Measurements from ENCODE around the gene ACOX3.

The ACOX3 gene

GRCh38 chr4:8467016-8467415 is 26.5 kb upstream of the ACOX3 start:
- DNase-seq, result no peak

GRCh38 chr4:8465615-8466611 is 25.4 kb upstream of the ACOX3 start:
- no peak for DNase-seq

DNA sequence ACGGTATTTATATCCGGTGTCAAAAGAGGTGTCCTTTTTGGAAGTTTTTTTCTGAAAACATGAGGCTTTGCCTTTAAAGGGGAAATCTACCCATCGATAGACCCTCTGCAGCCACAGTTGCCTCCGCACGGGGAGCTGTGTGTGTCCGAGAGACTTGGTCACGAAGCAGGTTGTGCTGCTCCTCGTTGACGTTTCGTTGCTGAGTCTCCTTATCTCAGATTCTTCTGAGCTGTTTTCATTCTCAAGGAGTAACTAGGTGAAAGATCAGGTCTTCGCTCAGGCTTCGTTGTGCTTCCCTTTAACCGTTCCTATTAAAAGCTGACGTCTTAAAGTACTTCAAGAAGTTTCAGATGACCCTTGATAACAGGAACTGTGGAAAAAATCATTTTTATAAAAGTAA is 23.9 kb upstream of the ACOX3 start:
- no peak for DNase-seq

DNA sequence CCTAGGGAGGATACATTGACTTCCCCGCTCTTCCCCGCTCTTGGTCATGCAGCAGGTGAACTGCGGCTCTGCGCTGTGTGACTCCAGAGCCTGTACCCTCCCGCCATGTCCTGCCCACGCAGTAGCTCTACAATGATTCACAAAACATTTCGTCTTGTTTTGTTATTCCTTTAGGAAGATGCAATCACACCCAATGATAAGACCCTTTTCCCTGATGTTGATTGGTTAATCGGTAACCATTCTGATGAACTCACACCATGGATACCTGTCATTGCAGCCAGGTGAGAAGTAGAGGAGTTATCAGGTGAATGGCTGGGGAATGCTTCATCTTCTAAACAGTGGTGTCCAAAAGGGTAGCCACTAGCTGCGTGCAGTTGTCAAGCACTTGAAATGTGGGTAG is 23.3 kb upstream of the ACOX3 start:
- DNase-seq, result no peak

DNA sequence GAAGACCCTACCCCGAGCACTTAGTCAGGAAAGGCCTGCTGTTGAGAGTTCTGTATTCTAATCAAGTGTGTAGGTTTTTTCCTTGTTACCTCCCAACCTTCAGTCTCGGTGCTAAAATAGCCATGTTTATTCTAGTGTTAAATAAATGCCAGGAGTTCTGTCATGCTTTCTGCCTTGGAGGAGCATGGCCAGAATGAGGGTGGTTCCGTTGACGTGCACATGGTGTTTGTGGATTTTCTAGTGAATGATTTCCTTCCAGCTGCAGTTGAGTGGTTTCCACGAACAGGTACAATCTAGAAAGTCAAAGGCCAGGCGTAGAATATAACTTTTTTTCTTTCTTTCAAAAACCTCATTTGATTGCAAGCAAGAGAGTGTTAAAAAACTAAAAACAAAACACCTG is 21.1 kb upstream of the ACOX3 start:
- no peak for DNase-seq

DNA sequence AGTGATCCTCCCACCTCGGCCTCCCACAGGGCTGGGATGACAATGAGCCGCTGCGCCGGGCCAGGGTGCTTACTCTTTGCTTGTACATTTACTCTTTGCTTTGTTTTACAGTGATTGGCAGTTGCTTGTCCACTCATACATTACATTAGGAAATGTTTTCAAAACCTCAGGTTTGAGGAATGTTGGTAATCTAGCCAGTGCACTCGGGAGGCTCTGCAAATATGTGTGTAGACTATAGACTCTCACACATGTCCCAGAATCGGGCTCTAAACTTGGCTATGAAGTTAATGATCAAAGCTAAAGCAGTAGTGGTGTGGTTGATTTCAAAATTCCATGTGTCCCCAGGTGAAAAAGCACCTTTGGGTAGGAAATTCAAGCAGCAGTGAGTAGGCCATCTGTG is 20.6 kb upstream of the ACOX3 start:
- DNase-seq, result no peak

DNA sequence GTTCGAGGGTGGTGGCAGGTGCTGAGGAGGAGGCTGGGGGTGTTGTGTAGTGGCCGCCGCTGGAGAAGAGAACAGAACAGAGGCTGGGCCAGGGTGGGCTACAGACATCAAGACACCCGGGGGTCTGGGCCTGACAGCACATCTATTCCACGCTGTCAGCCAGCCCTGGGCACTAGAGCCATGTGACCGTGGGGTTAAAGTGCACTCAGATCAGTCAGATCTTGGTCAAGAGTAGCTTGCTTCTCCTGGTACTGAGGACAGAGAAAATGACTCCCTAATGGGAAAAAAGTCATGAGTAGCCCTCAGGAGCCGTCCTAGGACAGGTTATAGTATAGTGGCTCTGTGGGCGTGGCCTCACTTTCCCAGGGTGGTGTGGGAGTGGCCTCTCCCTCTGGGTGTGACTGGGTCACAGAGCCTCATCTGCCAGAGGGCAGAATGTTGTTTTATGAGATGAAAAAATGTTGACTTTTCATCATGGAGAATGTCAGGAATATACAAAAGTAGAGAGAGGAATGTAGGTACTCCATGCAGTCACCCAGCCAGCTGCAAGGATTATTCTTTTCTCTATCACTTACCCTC is 19.4 kb upstream of the ACOX3 start:
- no peak for DNase-seq

GRCh38 chr4:8457646-8458252 is 17.2 kb upstream of the ACOX3 start:
- DNase-seq, result no peak

DNA sequence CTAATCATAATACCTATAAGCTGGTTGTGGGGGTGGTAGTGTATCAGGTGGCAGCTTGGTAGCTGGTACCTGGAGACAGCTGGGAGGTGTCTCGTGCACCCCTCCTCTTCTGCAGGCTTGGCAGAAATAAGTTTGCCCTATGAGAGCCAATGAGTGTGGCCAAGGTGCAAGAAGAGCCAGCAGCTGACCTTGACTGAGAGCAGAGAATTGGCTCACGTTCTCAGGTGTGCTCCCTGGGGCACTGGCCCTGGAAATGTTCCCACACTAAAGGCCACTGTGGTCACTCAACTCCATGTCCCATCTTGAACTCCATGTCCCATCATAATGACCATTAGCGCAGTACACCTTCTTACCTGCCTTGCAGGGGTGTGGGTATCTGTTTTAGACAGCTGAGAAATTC is 13.4 kb upstream of the ACOX3 start:
- no peak for DNase-seq

DNA sequence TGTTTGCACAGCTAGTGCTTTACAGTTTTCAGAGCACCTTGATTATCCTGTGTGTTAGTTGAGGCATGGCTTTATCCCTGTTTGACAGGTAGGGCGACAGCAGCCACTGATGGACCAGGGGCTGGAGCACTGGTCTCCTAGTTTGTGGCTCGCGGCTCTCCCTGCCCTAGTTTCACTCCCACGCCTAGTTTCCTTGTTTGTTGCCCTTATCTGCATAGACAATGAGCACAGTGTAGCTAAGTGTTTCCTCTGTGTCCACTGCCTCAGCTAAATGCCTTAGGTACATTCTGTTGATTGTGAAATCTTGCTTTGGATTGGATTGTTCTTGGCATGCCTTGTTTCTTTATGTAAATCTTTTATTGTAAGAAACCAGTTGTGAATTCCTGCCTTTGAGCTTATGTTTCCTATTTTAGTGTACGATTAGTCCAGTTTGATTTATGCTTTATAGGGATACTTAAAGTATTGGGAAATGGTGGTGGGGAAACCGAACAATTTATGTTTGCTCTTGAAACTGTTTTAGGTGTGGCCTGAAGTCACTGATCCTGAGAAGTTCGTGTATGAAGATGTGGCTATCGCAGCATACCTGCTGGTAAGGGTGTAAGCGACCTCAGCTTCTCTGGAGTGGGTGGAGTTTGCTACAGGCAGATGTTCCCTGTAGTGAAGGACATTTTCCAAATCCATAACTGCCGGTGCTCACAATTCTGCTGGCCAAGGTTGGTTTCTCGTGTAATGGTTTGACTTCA is 11.1 kb upstream of the ACOX3 start:
- no peak for DNase-seq

GRCh38 chr4:8446122-8446521 is 5.6 kb upstream of the ACOX3 start:
- DNase-seq, result no peak

- no peak for DNase-seq
Observed at GRCh38 chr4:8443801-8444200, 3.3 kb upstream of the ACOX3 start.

DNA sequence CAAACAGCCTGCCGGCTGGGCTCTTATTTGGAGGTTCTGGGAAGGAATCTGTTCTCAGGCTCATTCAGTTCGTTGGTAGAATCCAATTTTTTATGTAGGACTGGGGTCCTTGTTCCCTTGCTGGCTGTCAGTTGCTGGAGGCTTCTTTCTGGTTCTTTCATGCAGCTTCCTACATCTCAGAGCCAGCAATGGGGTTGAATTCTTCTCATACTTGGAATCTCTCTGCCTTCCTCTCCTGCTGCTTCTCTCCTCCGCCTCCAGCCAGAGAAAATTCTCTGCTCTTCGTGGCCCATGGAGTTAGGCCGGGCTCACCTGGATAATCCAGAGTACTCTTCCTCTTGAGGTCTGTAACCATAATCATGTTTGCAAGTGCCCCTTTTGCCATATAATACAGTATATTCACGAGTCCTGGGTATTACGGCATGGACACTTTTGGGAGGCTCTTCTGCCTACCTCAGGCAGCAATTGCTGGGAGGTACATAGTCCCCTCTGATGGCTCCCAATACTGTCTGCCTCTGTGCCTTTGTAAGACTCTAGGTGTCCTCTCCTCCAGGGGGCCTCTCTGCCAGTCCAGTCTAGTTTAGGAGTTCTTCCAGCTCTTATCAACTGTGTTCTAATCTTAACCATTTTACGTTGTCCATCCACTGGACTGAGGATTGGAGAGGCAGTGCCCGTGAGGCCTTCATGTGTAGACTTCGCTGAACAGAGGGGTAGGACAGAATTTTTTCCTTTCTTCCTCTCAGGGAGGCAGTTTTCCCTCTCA is 2.3 kb upstream of the ACOX3 start:
- DNase-seq, result no peak

- no peak for DNase-seq
Observed at GRCh38 chr4:8441499-8442091, 1.1 kb upstream of the ACOX3 start.

- DNase-seq, result no peak
Observed at GRCh38 chr4:8439914-8440491, 520 bp downstream of the ACOX3 start.

- DNase-seq, result no peak
Observed at GRCh38 chr4:8439168-8439567, 1.4 kb downstream of the ACOX3 start.

DNA sequence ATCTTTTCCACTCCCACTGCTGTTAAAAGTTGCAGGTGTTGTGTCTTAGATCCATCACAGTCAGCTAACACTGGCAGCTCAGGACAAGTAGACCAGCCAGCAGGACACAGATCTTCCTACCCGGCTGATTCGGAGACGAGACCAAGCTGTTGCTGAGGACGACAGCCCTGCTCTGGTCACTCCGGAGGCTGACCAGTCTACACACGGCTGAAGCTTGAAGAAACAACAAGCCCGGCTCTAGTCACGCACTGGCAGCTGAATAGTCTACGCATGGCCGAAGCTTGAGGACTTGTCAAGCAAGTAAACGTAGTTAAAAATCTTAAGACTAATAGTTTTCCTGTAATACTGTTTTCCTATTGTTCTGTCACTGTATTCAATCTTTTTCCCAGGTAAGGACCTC is 1.8 kb downstream of the ACOX3 start:
- DNase-seq, result no peak

- DNase-seq, result no peak
Observed at GRCh38 chr4:8437281-8437680, 3.2 kb downstream of the ACOX3 start.

DNA sequence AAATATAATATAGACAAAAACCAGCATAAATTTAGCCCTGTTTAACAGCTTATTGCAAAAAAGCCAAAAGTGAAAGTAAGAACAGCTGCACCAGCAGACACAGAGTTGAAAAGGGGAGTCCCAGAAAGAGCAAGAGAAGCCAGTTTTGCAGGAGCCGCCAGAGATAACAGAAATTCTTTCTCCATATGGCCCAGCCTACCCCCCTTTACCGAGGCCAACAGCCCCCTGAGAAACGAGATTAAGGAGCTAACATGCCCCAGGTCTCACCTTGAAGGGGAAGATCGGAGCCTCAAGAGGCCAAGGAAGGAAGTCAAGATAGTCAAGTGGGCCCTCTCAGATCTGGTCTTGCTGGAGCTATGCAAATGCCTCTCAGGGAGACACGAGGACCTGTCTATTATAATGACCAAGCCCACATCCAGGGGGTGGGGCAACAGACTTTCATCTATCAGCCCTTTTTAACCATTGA is 4.8 kb downstream of the ACOX3 start:
- DNase-seq, result no peak

GRCh38 chr4:8434251-8435073 is 6.1 kb downstream of the ACOX3 start:
- no peak for DNase-seq

GRCh38 chr4:8433136-8433535 is 7.4 kb downstream of the ACOX3 start:
- DNase-seq, result no peak

Measured in NCI-H146 (cell line).